AG09319 (cell line): ENCODE measurements around the gene MDN1.

Experiments used
- DNase-seq: peaks from one replicate; pipeline ENCODE4 v3.0.0-alpha.2; 2010; ENCODE audit warnings: low read depth; ENCODE audit errors: extremely low read depth
- TF ChIP-seq, protein P1 (sequence below): IDR thresholded peaks from 2 replicates; pipeline ENCODE4 v1.5.1; 2011; ENCODE audit warnings: low read depth, mild to moderate bottlenecking, inconsistent platforms, low read length, moderate library complexity

MDN1 gene

GRCh38 chr6:89758830-89759229, 60.8 kb downstream of the MDN1 start:
- DNase-seq, result no peak
- TF ChIP-seq, protein P1, sequence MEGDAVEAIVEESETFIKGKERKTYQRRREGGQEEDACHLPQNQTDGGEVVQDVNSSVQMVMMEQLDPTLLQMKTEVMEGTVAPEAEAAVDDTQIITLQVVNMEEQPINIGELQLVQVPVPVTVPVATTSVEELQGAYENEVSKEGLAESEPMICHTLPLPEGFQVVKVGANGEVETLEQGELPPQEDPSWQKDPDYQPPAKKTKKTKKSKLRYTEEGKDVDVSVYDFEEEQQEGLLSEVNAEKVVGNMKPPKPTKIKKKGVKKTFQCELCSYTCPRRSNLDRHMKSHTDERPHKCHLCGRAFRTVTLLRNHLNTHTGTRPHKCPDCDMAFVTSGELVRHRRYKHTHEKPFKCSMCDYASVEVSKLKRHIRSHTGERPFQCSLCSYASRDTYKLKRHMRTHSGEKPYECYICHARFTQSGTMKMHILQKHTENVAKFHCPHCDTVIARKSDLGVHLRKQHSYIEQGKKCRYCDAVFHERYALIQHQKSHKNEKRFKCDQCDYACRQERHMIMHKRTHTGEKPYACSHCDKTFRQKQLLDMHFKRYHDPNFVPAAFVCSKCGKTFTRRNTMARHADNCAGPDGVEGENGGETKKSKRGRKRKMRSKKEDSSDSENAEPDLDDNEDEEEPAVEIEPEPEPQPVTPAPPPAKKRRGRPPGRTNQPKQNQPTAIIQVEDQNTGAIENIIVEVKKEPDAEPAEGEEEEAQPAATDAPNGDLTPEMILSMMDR, result no peak

DNA sequence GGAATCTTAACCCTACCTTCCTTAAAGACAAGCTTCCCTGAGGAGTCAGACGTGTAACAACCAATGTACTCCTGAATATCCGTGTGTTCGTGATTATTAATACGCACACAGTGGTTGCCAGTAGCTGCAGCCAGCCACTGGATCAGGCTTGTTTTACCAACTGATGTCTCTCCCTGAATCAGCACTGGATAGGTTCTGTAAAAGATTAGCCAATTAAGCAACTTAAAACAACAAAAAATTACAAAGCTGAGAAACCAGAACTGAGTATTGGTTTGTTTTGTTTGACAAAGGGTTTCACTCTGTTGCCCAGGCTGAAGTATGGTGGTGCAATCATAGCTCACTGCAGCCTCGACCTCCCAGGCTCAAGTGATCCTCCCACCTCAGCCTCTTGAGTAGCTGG, 69.3 kb downstream of the MDN1 start:
- TF ChIP-seq, protein P1, result no peak
- DNase-seq, result no peak

GRCh38 chr6:89749918-89750317, 69.7 kb downstream of the MDN1 start:
- DNase-seq, result peak; percentile 7
- TF ChIP-seq, protein P1, result no peak

DNA sequence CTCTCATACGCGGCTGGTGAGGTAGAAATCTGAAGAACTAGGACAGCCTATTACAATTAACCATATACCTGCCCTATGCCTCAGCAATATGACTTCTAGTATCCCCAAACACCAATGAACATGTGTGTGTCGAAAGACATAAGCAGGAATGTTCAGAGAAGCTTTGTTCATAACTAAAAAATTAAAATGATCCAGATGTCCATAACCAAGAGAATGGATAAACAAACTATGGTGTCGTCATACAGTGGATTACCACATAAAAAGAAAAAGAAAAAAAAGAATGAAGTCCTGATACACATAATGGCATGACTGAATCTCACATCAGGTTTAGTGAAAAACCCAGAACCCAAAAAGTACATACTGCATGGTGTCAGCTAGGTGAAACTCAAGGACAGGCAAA, 73.9 kb downstream of the MDN1 start:
- peak; percentile 44 for DNase-seq
- TF ChIP-seq, protein P1, result no peak

DNA sequence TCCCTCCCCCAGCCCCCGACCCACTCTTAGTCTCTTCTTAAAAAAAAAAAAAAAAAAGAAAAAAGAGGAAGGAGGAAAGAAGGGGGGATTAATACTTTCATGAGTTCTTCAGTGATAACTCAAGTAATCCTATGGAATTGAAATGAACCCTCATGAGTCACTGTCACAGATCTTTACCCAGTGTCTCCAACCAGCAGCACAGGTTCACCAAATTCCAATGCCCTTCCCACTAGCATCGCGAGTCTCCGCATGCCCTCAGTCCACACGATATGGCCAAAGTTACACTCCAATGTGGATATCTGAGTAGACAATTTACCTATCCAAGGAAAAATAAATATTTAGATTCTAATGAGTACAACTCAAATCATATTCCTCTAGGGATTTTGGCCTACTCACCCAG, 74.5 kb downstream of the MDN1 start:
- DNase-seq, result no peak
- TF ChIP-seq, protein P1, result no peak

- DNase-seq, result no peak
- TF ChIP-seq, protein P1, result no peak
These were observed 82.7 kb downstream of the MDN1 start for GRCh38 chr6:89736893-89737292.

GRCh38 chr6:89734526-89734925, 85.1 kb downstream of the MDN1 start:
- DNase-seq, result no peak

More at GRCh38 chr6:89734526-89734925, 85.1 kb downstream of the MDN1 start:
- TF ChIP-seq, protein P1, result no peak
